GM19455 (cell line): ENCODE data around the gene ARMC10.
"Not testable (repeated sequence)": the region's sequence is repeated elsewhere in the genome, so short reads cannot be mapped to it uniquely, and the experiment has no call there.

Experiments used
- ATAC-seq: cut with Tn5 transposase; IDR thresholded peaks from one replicate; pipeline ENCODE4 v1.9.1; 2021; ENCODE audit not compliant: unreplicated experiment

ARMC10 gene

DNA sequence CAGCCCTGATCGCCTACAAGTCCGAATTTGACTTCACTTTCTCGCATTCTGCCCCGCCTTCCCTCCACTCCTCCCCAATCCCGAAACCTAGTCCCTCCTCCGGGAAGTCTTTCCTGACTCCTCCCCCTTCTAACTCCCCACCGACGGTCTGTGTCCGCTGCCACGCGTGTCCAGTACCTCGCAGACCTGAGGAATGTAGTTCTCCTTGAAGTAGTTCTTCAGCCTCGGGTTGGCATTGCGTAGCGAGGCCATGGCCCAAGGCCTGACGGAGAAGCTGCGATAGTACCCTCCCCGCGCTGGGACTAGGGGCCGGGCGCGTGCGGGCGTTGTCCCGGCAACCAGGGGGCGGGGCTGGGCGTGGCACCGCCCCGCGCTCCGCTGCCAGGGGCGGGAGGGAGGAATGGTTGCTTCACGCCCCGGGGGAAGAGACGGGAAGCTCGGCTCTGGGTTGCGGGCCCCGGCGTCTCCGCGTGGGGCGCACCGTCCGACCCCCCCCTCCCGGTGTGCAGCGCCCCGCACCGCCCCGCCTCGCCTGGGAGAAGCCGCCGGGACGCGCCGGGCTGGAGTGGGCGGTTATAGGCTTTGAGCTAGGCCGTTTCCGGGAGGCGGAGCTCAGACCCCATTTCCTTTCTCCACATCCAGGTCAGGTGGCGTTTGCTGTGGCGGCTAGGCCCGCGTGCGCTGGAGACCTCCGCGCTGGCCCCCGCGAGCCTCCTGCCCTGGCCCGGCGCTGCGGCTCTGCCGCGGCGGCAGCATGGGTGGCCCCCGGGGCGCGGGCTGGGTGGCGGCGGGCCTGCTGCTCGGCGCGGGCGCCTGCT lies at the start of gene ARMC10, which contains the start of gene FBXL13:
Gene ARMC10, plus strand, starts transcription at position 622 of the 818 bp plus-strand sequence. Its CDS starts 133 bp downstream, at position 755.
Gene FBXL13, minus strand, starts transcription at position 278 of the 818 bp plus-strand sequence.
- peak; percentile 95 for ATAC-seq

DNA sequence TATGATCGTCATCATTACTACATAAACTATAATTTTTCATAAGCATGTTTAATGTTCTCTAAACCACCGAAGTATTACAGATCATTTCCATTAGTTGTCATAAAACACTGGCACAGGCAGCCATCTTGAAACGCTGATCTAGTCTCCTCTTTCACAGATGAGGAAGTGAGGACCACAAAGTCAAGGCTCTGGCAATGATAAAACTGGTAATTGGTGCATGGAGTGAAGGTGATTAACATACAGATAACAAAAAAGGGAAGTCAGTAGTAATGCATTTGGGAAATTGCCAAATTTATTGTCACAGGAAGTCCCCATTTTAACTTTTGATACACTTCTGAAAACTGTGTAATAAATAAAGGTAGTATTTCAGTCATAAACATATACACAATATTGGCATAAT lies 49.6 kb upstream of the ARMC10 start:
- no peak for ATAC-seq

DNA sequence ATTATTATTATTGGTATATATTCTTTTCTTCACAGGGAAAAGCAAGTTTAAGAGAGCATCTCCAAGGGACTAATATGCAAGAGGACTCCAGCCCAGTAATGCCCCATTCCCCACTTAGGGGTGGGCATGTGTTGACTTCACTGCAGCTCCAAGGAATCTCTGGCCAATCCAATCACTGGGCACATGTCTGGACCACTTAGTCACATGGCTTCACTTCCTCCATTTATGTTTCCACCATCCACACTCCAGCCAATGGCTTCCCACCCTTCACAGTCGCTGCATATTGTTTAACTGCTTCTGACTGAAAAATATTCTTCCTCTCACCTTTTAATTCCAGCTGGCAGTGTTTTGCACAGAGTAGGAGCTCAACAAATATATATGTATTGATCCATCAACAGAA lies 43.9 kb upstream of the ARMC10 start:
- no peak for ATAC-seq

DNA sequence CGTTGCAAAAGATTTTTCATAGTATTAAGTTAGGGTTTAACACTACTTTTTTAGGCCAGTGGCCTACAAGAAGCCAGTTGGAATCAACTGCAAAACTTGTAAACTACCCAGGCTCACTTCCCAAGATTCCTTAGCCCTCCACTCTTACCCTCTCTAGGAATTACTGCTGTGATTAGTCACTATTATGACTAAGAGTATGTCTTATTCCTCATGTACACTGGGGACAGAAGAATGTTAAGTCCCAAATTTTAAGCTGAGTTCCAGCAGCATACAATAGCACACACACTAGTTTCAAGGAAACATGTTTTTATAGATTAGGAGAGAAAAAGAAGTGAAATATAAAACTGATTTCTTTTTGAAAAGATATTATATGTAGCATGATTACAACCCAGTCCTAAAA lies 43.2 kb upstream of the ARMC10 start:
- ATAC-seq: no peak

DNA sequence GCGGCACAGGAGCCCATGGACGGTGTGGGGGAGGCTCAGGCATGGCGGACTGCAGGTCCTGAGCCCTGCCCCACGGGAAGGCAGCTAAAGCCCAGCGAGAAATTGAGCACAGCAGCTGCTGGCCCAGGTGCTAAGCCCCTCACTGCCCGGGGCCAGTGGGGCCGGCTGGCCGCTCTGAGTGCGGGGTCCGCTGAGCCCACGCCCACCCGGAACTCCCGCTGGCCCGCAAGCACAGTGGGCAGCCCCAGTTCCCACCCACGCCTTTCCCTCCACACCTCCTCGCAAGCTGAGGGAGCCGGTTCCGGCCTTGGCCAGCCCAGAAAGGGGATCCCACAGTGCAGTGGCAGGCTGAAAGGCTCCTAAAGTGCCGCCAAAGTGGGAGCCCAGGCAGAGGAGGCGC lies 40.6 kb upstream of the ARMC10 start:
- ATAC-seq: not testable (repeated sequence)

DNA sequence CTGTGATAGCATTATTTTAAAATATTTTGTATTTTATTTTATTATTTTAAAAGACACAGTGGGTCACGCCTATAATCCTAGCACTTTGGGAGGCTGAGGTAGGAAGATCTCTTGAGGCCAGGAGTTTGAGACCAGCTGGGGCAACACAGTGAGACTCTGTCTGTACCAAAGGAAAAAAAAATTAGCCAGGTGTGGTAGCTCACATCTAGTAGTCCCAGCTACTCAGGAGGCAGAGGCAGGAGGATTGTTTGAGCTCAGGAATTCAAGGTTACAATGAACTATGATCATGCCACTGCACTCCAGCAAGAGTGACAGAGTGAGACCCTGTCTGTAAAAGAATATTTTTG lies 37.5 kb upstream of the ARMC10 start:
- no peak for ATAC-seq

DNA sequence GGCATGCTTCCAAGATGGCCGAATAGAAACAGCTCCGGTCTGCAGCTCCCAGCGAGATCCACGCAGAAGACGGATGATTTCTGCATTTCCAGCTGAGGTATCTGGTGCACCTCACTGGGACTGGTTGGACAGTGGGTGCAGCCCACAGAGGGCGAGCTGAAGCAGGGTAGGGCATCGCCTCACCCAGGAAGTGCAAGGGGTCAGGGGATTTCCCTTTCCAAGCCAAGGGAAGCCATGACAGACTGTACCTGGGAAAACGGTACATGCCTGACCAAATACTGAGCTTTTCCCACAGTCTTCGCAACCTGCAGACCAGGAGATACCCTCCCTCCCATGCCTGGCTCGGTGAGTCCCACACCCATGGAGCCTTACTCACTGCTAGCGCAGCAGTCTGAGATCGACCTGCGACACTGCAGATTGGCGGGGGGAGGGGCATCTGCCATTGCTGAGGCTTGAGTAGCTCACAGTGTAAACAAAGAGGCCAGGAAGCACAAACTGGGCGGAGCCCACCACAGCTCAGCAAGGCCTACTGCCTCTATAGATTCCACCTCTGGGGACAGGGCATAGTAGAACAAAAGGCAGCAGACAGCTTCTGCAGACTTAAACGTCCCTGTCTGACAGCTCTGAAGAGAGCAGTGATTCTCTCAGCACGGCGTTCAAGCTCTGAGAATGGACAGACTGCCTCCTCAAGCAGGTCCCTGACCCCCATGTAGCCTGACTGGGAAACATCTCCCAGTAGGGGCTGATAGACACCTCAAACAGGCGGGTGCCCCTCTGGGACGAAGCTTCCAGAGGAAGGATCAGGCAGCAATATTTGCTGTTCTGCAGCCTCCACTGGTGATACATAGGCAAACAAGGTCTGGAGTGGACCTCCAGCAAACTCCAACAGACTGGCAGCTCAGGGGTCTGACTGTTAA lies 36.9 kb upstream of the ARMC10 start:
- ATAC-seq: not testable (repeated sequence)

DNA sequence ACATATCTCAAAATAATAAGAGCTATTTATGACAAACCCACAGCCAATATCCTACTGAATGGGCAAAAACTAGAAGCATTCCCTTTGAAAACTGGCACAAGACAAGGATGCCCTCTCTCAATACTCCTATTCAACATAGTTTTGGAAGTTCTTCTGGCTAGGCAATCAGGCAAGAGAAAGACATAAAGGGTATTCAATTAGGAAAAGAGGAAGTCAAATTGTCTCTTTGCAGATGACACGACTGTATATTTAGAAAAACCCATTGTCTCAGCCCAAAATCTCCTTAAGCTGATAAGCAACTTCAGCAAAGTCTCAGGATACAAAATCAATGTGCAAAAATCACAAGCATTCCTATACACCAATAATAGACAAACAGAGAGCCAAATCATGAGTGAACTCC lies 33.1 kb upstream of the ARMC10 start:
- ATAC-seq: not testable (repeated sequence)

DNA sequence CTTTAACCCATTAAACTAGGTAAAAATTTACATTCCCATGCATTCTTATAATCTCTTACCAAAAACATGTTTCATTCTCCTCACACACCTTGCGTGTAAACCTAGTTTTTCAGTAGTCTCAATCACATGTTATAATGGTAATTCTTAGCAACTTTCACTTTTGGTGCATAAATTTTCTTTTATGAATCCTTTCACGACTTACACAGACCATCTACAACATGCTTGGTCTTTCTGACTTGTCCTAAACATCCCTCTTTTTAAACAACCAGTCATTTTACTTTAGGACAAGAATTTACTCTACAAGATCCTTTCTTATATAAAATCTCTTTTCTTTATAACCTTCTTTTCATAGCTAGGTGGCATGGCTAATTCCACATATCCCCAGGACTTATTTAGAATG lies 26.1 kb upstream of the ARMC10 start:
- ATAC-seq: no peak

DNA sequence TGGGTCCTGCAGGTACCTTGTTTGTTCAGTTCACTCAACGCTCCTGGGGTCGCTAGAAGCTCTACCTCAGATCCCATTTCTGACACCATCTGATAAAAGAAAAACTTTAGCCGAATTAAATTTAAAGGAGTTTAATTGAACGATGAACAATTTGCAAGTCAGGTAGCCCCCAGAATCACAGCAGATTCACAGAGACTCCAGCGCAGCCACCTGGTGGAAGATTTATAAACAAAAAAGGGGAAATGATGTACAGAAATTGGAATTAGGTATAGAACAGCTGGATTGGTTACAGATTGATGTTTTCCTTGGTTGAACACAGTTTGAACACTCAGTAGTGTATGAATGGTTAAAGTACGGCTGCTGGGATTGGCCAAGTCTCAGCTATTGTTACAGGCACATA lies 23.4 kb upstream of the ARMC10 start:
- ATAC-seq: no peak

DNA sequence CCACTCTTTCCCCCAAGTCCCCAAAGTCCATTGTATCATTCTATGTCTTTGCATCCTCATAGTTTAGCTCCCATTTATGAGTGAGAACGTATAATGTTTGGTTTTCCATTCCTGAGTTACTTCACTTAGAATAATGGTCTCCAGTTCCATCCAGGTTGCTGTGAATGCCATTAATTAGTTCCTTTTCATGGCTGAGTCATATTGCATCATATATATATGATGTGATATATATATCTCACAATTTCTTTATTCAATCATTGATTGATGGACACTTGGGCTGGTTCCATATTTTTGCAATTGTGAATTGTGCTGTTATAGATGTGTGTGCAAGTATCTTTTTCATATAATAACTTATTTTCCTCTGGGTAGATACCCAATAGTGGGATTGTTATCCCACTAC lies 18.9 kb upstream of the ARMC10 start:
- not testable (repeated sequence) for ATAC-seq

DNA sequence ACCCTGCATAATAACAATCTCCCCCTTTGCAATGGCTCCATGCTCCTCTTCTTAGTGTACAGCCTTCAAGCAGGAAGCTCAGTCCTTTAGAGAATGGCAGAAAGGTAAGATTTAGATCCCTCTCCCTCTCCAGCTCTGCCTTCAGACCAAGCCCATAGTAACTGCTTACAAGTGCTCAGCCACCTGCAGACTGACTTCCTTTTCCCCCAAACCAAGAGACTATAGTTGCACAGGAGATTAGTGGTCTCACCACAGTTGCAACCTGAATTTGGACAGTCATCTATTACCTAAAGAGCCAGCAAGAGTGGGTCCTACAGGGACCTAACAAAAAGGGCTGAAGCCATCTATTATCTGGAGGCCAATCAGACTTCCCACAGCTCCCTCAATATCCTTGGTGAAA lies 16.8 kb upstream of the ARMC10 start:
- no peak for ATAC-seq

DNA sequence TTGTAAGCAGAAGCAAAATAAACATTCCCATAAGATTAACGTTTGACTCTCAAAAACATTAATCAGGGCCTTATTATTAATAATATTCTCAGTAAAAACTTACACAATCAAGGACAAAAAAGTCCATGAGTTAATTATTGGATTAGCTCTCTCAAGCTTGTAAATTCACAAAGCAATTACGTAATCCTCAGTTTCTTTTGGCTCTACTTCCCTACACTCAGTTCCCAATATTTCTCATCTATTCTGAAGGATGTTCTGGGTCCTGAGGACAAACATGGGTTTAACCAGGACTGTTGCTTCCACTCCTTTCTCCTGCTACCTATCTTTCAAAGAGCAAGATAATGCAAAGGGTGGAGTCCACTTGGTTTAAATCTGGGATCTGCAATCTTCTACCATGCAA lies 15.5 kb upstream of the ARMC10 start:
- ATAC-seq: no peak

DNA sequence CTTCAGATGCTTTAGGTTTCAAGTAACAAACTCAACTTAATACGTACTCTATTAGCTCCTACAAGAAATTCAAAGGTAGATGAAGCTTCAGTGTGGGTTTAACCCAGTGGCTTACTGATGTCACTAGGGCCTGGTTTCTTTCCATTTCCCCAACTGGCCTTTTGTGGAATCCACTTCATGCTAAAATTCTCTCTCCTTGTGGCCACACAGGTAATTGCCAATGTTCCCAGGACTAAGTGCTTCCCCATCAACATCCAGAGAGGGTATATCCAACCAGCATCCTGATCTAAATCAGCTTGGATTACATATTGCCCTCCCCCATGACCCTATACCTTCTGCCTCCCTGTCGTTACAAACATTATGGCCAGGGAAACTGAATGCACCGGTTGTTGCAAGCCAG lies 11.0 kb upstream of the ARMC10 start:
- no peak for ATAC-seq

DNA sequence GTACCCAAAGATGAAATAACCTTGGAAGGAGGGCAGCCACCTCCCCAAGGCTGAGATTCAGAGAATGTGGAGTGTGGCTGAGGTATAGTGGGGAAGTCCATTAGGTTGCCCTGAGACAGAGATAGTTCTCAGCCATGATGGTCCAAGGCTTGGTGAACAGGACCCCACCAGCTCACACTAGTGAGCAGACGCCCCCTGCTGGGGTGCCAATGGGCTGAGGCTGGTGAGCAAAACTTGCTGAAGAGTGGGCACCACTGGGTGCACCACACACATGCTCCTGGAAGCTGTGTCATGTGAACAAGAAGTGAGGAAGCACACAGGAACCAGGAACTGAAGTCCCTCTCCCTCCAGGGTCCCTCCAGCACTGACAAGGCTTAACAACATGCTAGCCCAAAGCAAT lies 9.3 kb upstream of the ARMC10 start:
- no peak for ATAC-seq

DNA sequence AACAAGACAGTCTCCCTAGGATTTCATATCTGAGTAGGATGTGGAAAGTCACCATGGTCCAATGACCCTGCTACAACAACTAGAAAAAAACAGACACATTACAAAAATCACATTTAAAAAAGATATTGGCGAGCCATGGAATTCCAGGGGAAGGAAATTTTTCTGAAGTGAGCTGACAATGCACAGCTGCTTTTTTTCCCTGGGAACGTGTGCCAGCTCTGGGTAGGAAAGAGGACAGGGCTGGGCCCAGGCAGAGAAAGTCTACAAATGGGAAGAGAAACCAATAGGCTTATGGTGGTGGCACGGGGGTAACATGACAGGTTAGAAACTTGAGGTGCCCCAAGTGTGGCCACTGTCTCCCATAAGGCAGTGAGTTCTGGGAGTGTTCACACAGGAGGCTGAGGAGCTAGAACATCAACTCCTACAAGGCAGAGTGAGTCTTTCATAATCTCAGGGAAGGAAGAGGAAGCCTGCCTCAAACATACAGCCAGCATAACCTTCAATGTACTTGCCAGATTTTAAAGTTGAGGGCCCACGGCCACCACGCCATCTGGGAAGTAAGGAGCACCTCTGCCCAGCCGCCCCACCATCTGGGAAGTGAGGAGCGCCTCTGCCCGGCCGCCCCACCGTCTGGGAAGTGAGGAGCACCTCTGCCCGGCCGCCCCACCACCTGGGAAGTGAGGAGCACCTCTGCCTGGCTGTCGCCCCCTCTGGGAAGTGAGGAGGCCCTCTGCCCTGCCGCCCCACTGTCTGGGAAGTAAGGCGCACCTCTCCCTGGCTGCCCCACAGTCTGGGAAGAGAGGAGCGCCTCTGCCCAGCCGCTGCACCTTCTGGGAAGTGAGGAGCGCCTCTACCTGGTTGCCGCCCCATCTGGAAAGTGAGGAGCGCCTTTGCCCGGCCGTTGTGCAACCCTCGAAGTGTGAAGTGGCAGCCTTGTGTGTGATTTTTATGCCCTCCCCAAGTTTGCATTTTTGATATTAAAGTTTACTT lies 6.2 kb upstream of the ARMC10 start:
- no peak for ATAC-seq

DNA sequence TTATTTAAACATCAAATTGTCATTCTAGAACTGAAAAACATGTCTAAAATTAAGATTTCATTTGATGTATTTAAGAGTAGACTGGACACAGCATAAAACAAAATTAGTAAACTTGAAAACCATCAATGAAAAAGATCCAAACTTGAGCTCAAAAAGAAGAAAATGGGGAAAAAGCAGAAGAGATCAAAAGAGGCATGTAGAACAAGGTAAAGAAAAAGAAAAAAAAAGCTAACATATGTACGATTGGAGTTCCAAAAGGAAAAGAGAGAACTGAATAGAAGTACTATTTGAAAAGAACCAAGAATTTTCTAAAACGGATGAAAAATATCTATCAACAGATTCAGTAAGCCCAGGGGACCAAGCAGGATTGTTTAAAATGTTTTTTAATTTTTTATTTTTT lies 3.9 kb upstream of the ARMC10 start:
- no peak for ATAC-seq

DNA sequence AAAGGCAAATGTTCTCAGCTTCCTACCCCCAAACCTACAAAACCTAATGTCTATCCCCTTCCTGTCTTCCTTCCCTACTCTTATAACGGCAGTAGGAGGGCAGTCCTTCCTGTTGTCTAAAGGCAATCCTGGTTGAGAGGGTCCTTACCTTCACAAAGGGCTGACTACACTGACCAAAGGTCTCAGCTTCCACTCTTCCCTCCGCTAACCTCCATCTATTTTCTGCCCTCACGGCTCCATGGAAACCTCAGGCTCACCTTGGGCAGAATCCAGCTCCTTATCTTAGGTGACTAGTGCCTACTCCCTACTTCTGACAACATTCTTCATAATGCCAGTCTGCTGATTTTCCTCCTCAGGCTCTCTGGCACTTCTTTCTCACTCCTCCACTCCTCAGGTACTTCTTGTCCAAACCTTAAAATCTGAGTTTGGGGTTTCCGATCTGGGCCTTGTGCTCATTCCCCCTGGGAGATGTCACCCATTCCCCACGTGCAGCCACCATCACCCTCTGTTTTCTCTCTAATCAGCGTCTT lies 886 bp upstream of the ARMC10 start:
- no peak for ATAC-seq

DNA sequence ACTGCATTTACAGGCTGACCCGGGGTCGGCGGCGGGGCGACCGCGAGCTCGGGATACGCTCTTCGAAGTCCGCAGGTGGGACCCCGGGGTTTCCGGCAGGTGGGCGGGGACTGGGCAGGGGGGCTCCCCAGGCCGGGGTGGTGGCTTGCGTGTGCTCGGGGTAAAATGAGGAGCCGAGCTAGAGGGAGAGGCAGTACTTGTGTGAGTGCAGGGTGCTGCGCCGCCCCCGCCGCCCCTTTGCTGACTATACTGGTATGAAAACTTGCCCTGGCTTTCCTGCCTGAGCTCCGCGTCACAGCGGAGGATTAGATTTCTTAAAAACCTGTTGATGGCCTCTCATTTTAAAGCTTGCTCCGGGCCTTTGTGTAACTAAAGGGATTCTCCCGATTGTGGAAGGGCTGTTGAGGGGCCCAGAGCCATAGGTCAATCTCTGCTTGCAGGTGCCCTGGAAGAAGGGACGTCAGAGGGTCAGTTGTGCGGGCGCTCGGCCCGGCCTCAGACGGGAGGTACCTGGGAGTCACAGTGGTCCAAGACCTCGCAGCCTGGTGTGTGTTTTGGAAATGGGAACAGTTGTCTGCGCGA lies 488 bp downstream of the ARMC10 start:
- ATAC-seq: peak; percentile 54

DNA sequence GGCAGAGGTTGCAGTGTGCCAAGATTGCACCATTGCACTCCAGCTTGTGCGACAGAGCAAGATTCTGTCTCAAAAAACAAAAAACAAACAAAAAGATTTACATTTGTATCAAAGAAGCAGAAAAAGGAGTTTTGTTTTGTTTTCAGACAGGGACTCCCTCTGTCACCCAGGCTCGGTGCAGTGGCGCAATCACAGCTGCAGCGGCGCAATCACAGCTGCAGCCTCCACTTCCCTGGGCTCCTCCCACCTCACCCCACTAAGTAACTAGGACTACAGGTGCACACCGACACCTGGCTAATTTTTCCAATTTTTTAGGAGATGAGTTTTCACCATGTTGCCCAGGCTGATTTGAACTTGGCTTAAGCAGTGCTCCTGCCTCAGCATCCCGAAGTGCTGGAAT lies 1.8 kb downstream of the ARMC10 start:
- no peak for ATAC-seq
